SJSA1 (cell line): ENCODE measurements around the gene CAPN15. TPM values are rescaled to one million over a fixed set of nuclear protein-coding genes. Genes with fewer than 3 reads are reported as not detected.
"Not testable (repeated sequence)": the region's sequence is repeated elsewhere in the genome, so short reads cannot be mapped to it uniquely, and the experiment has no call there.

Experiments
- DNase-seq, 2 experiments: peaks; one replicate each; pipeline ENCODE4 v3.0.0-alpha.2; 2015 to 2020; ENCODE audit warnings: low spot score in 2 of 2, low read depth in 1 of 2
- H3K27ac ChIP-seq: fragments of 250-450 bp; sonication (Bioruptor Pico); 2 replicates; pipeline ENCODE4 v1.5.1; 2020; ENCODE audit warnings: mild to moderate bottlenecking, moderate library complexity
- H3K27me3 ChIP-seq: fragments of 250-450 bp; sonication (Bioruptor Pico); replicated peaks from 2 replicates; pipeline ENCODE4 v1.5.1; 2020; ENCODE audit warnings: mild to moderate bottlenecking, moderate library complexity
- H3K36me3 ChIP-seq: fragments of 250-450 bp; sonication (Bioruptor Pico); 2 replicates; pipeline ENCODE4 v1.5.1; 2020; ENCODE audit warnings: mild to moderate bottlenecking
- H3K4me1 ChIP-seq: fragments of 250-450 bp; sonication (Bioruptor Pico); replicated peaks from 2 replicates; pipeline ENCODE4 v1.6.1; 2021; ENCODE audit warnings: mild to moderate bottlenecking
- H3K4me3 ChIP-seq: fragments of 250-450 bp; sonication (Bioruptor Pico); 2 replicates; pipeline ENCODE4 v1.5.1; 2020; ENCODE audit warnings: mild to moderate bottlenecking
- H3K9me3 ChIP-seq: fragments of 250-450 bp; sonication (Bioruptor Pico); replicated peaks from 2 replicates; pipeline ENCODE4 v1.5.1; 2020; ENCODE audit warnings: mild to moderate bottlenecking
- total RNA-seq: library from RNA; depleted of rRNA; stranded (reverse); fragments of >200 nt; shearing (Covaris generic); gene quantifications from 2 replicates; pipeline ENCODE4 v1.2.3, GENCODE V29; 2014; rRNA removed

CAPN15 gene
- total RNA-seq, 1 experiment from 2014 or later: 46.1 TPM

DNA sequence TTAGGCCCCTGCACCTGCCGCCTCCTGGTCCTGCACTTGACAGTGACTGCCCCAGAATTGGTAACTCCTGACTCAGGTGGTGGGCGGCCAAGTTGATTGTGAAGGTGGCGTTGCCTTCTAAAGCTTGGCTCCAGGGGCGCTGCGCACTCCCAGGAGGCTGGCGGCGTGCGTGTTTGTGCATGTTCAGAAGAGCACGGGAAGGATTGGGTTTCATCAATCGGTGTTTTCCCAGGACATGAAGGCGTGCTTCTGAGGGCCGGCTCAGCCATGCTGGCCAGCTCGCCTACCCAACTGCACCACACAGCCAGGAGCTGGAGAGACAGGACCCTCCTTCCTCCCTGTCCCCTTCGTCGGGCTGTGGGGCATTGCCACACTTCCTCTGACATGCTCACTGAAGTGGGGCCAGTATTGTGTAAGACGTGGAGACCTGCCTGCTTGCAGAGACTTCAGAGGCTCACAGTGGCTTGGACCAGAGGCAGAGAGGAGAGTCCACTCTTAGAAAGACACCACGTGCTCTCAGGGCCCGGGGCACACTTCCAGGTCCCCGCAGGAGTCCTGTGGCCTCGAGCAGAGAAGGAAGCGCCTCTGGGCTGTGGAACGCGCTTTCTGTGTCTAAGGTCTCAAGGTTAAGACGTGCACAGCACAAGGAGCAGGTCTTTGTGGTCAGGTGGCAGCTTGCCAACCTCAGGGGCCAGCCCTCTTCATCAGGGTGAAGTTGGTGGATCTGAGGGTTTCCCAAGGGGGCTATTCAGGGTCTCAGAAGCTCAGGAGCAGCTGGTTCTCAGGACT lies 65.2 kb downstream of the CAPN15 start:
- no peak overlapping the region for H3K27ac ChIP-seq
- no peak overlapping the region for H3K4me3 ChIP-seq
- H3K36me3 ChIP-seq: peaks cover 19% of the 10 kb centered on the region
- no peaks in the 10 kb centered on the region for H3K9me3 ChIP-seq
- H3K27me3 ChIP-seq: no peaks in the 10 kb centered on the region
- H3K4me1 ChIP-seq: peaks cover 17% of the 10 kb centered on the region
- DNase-seq: no peak

DNA sequence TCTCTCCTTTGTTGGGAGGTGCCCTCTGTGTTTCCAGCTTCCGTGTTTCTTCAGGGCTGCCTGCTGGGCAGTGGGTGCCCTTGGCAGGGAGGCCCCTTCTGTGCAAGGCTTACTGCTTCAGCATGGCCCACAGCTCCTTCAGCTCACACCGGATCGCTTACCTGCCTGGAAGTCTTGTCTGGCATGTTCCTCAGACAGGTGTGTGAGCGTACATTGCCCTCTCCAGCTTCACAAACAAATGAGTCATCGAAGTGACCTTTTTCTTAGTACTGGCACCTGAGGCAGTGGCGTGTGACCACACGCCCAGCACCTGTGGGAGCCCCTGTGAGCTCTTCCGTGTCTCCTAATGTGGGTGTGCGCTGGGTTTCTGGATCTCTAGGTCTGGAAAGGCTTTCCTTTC lies 65.9 kb downstream of the CAPN15 start:
- DNase-seq: no peak
- Histone ChIP-seq H3K4me3 (no peak overlapping the region), H3K9me3 (no peaks in the 10 kb centered on the region), H3K27ac (no peak overlapping the region), H3K36me3 (peaks cover 14% of the 10 kb centered on the region), H3K27me3 (no peaks in the 10 kb centered on the region), H3K4me1 (peaks cover 10% of the 10 kb centered on the region)

DNA sequence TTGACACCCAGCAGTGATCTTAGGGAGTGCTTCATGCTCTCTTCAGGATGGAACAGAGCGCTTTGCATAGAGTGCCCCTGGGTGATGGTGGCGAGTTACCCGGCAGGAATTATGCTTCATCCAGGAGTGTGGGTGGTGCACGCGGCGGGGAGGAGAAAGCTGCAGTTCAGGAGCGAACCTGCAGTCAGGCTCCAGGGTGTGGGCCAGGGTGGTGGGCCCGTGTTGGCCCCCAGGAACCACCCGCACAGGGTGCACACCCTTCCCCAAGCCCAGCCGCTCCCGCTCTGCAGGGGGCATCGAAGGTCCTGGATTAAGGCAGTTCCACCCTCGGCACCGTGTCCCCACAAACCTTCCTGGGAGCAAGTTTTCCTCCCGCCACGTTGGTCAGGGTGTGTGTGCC lies 66.3 kb downstream of the CAPN15 start:
- no peak overlapping the region for H3K27ac ChIP-seq
- peaks cover 13% of the 10 kb centered on the region for H3K36me3 ChIP-seq
- H3K27me3 ChIP-seq: no peaks in the 10 kb centered on the region
- no peaks in the 10 kb centered on the region for H3K9me3 ChIP-seq
- no peak overlapping the region for H3K4me3 ChIP-seq
- DNase-seq: no peak
- H3K4me1 ChIP-seq: peaks cover 9% of the 10 kb centered on the region

DNA sequence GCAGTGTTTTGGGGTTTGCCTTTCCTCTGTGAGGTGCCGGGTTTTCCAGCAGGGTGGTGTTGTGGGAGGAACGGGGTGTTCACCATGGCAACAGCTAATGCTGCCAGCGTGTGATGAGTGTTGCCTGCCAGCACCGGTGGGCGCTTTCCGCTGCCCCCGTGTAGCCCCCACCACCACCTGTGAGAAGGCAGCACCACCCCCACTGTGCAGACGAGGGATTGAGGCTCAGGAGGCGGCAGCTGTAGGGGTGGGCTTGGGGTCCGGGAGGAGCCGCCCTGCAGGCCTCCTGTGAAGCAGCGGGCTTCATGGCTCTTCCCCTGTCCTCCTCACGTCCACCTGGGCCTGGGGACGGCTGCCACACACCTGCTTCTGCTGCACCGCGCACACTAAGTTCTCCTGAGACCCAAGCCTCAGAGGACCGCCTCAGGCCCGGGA lies 67.6 kb downstream of the CAPN15 start:
- Histone ChIP-seq H3K9me3 (no peaks in the 10 kb centered on the region), H3K4me3 (no peak overlapping the region), H3K4me1 (peaks cover 9% of the 10 kb centered on the region), H3K27me3 (no peaks in the 10 kb centered on the region), H3K36me3 (peaks cover 8% of the 10 kb centered on the region), H3K27ac (no peak overlapping the region)
- DNase-seq: no peak

DNA sequence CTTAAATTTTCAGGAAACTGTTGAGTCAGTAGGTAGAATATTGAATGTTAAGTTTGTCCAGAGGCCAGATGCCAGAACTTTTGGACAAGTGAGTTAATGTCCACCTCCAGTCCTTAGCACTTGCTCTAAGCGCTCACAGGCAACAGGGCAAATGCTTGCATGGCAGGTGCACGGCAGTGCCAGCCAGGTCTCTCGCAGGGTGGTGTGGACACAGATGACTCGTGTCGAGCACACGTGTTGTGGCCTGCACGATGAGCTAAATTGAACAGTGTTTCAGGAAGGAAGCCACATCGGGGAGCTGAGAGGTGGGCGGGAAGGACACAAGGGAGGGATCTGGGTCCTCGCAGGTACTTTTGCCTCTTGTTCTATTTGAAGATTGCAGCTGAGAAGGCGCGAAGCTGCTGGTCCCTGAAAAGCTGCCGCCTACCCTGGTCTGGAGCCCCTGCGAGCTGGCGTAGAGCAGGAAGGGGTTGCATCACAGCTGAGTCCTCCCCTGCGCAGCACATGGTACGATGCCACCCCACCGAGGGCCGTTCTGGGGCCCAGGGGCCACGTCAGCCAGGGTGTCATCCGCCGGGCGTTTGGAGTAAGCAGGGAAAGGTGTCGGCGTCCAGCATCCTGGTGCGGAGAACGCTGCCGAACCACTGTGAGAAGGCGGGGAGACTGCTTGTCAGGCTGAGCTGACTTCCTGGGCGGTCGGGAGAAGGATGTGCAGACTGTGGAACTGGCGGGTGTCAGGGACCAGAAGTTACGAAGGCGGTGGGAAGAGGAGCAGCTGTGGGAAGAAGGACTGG lies 68.6 kb downstream of the CAPN15 start:
- Histone ChIP-seq H3K4me3 (no peak overlapping the region), H3K27me3 (no peaks in the 10 kb centered on the region), H3K9me3 (no peaks in the 10 kb centered on the region), H3K27ac (no peak overlapping the region), H3K4me1 (peaks cover 2% of the 10 kb centered on the region), H3K36me3 (peaks cover 5% of the 10 kb centered on the region; the same call in 1 of the 2 replicates)
- DNase-seq: no peak

DNA sequence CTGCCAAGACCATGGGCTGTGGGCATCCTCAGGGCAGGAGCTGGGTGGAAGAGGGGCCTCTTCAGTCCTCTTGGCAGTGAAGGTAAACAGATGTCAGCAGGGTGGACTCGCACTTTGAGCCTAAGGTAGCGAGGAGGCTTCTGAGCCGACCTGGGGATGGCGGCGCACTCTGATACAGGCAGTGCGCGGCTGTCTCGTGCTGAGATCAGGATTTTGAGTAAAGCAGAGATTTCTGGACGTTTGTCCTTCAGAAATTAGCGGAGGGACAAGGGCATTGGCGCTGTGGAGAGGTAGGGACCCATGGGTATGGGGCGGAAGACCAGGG lies 69.2 kb downstream of the CAPN15 start:
- no peak for DNase-seq
- no peaks in the 10 kb centered on the region for H3K27me3 ChIP-seq
- H3K9me3 ChIP-seq: no peaks in the 10 kb centered on the region
- peaks cover 5% of the 10 kb centered on the region; the same call in 1 of the 2 replicates for H3K36me3 ChIP-seq
- H3K4me3 ChIP-seq: no peak overlapping the region
- H3K27ac ChIP-seq: no peak overlapping the region
- no peaks in the 10 kb centered on the region for H3K4me1 ChIP-seq

DNA sequence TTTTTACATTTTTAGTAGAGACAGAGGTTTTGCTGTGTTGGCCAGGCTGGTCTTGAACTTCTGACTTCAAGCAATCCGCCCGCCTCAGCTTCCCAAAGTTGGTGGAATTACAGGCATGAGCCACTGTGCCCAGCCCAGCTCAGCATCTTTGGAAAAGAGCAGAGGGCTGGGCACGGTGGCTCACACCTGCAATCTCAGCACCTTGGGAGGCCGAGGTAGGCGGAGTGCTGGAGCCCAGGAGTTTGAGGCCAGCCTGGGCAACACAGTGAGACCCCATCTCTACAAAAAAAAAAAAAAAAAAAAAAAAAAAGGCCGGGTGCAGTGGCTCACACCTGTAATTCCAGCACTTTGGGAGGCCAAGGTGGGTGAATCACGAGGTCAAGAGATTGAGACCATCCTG lies 70.1 kb downstream of the CAPN15 start:
- H3K27me3 ChIP-seq, H3K4me3 ChIP-seq, H3K9me3 ChIP-seq, H3K27ac ChIP-seq, H3K36me3 ChIP-seq, DNase-seq, H3K4me1 ChIP-seq: not testable (repeated sequence)

DNA sequence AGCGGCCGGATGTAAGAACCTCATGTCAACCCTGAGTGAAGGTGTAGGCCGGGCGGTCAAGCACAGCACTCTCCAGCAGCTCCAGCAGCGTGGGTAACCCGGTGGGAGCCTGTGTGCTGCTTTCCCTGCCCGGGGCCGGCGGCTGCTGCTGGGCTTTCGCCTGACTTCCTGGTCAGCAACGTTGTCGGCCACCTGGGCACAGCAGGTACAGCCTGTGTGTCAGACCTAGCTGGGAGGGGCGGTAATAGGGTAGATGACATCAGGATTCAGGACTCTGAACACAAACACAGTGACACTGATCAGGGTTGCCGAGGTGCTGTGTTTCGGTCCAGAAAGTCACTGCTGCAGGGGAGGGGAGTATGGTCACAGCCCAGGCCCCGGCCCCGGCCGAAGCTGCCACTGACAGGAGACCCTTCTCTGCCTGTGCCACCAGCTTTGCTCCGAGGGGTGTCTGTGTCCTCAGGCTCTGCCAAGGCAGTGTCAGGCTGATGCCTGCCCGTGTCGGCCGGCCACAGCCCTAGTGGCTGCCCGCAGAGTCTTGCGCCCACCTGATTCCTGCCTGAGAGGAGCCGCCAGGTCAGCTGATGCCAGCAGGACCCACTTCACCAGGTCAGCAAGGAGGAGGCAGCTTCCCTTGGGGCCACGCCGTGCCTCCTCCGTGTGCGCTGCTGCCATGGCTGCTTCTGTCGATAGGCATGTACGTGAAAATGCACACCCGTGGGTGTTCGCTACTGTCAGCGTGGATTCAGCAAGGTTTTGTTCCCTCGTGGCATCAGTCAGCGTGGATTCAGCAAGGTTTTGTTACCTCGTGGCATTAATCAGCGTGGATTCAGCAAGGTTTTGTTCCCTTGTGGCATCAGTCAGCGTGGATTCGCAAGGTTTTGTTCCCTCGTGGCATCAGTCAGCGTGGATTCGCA lies 71.6 kb downstream of the CAPN15 start:
- peaks cover 5% of the 10 kb centered on the region; the same call in 1 of the 2 replicates for H3K36me3 ChIP-seq
- no peak for DNase-seq
- no peaks in the 10 kb centered on the region for H3K9me3 ChIP-seq
- H3K4me1 ChIP-seq: no peaks in the 10 kb centered on the region
- H3K4me3 ChIP-seq: no peak overlapping the region
- no peaks in the 10 kb centered on the region for H3K27me3 ChIP-seq
- H3K27ac ChIP-seq: no peak overlapping the region

DNA sequence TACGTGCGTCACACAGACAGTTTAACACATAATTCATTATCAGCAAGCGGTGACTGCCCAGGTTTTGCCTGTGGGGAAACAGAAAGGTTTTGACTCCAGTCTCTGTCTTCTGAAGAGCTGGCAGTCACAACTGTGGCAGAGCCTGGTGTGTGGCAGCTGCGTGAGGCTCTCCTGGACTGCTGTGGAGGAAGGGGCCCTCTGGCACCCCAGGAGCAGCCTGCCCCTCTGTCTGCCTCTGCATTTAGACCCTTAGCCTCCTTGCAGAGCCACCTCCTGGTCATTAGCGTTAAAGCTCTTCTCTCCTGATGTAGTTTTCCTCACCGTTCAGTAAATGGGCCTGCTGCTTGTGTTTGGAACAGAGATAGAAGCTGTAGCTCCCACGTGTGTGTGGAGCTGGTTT lies 73.3 kb downstream of the CAPN15 start:
- H3K36me3 ChIP-seq: peaks cover 5% of the 10 kb centered on the region; the same call in 1 of the 2 replicates
- H3K27me3 ChIP-seq: no peaks in the 10 kb centered on the region
- H3K27ac ChIP-seq: no peak overlapping the region
- no peak overlapping the region for H3K4me3 ChIP-seq
- no peaks in the 10 kb centered on the region for H3K4me1 ChIP-seq
- no peak for DNase-seq
- no peaks in the 10 kb centered on the region for H3K9me3 ChIP-seq

DNA sequence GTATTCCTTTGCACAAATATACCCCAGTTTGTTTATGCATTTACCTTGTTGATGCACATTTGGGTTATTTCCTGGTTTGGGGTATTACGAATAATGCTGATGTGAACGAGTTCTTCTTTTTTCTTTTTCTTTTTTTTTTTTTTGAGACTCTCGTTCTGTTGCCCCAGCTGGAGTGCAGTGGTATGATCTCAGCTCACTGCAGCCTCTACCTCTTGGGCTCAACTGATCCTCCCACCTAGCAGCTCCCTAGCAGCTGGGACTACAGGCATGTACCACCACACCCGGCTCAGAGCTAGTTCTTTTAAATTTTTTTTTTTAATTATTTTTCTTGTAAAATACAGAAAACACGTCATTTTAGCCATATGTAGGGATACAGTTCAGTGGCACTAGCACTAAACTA lies 76.4 kb downstream of the CAPN15 start:
- Histone ChIP-seq H3K27ac (no peak overlapping the region), H3K9me3 (no peaks in the 10 kb centered on the region), H3K27me3 (no peaks in the 10 kb centered on the region), H3K4me1 (no peaks in the 10 kb centered on the region), H3K36me3 (peaks cover 2% of the 10 kb centered on the region; the same call in 1 of the 2 replicates), H3K4me3 (no peak overlapping the region)
- DNase-seq: no peak

Other genes starting within 250 kb of the CAPN15 start
- not detected in 2 replicates for gene ARHGDIG, start 247.1 kb upstream of the CAPN15 start, total RNA-seq
- not detected in 2 replicates for gene PDIA2, start 244.5 kb upstream of the CAPN15 start, total RNA-seq
- gene AXIN1, start 175.0 kb upstream of the CAPN15 start, total RNA-seq: 18.5 and 26.4 TPM in 2 replicates
- 150 and 154 TPM in 2 replicates for gene MRPL28, start 157.2 kb upstream of the CAPN15 start, total RNA-seq
- 34.9 and 39.7 TPM in 2 replicates for gene PGAP6, start 145.7 kb upstream of the CAPN15 start, total RNA-seq
- gene NME4, start 130.5 kb upstream of the CAPN15 start, total RNA-seq: 62.7 and 82.9 TPM in 2 replicates
- 0.69 and 5.8 TPM in 2 replicates for gene DECR2, start 125.8 kb upstream of the CAPN15 start, total RNA-seq
- gene RAB11FIP3, start 102.1 kb upstream of the CAPN15 start, total RNA-seq: 21.1 and 23.6 TPM in 2 replicates
- not detected in 2 replicates for gene PRR35, start 32.7 kb downstream of the CAPN15 start, total RNA-seq
- gene NHLRC4, start 39.3 kb downstream of the CAPN15 start, total RNA-seq: 0.37 TPM in 1 of 2 replicates, not detected in the other
- gene PIGQ, start 42.3 kb downstream of the CAPN15 start, total RNA-seq: 19.6 and 33.8 TPM in 2 replicates
- gene RAB40C, start 62.4 kb downstream of the CAPN15 start, total RNA-seq: 10.2 and 17.8 TPM in 2 replicates
- 0.39 and 0.41 TPM in 2 replicates for gene WFIKKN1, start 103.3 kb downstream of the CAPN15 start, total RNA-seq
- gene METTL26, start 108.6 kb downstream of the CAPN15 start, total RNA-seq: 73.1 and 86.6 TPM in 2 replicates
- 3.0 TPM in 1 of 2 replicates, not detected in the other for gene MCRIP2, start 114.1 kb downstream of the CAPN15 start, total RNA-seq
- 12.1 and 31.9 TPM in 2 replicates for gene WDR90, start 121.7 kb downstream of the CAPN15 start, total RNA-seq
- 51.2 and 64.3 TPM in 2 replicates for gene RHOT2, start 140.4 kb downstream of the CAPN15 start, total RNA-seq
- 1.1 and 13.1 TPM in 2 replicates for gene RHBDL1, start 148.0 kb downstream of the CAPN15 start, total RNA-seq
- 150 and 253 TPM in 2 replicates for gene STUB1, start 152.7 kb downstream of the CAPN15 start, total RNA-seq
- gene JMJD8, start 156.6 kb downstream of the CAPN15 start, total RNA-seq: 13.9 and 25.7 TPM in 2 replicates
- gene WDR24, start 162.7 kb downstream of the CAPN15 start, total RNA-seq: 2.1 TPM in 2 replicates
- 0.13 TPM in 1 of 2 replicates, not detected in the other for gene FBXL16, start 178.1 kb downstream of the CAPN15 start, total RNA-seq
- 75.5 and 99.3 TPM in 2 replicates for gene METRN, start 187.4 kb downstream of the CAPN15 start, total RNA-seq
- 43.7 and 95.5 TPM in 2 replicates for gene ANTKMT, start 193.4 kb downstream of the CAPN15 start, total RNA-seq
- gene CCDC78, start 198.7 kb downstream of the CAPN15 start, total RNA-seq: 0.26 TPM in 1 of 2 replicates, not detected in the other
- gene HAGHL, start 199.4 kb downstream of the CAPN15 start, total RNA-seq: 7.8 and 16.6 TPM in 2 replicates
- 24.2 and 27.4 TPM in 2 replicates for gene CIAO3, start 213.3 kb downstream of the CAPN15 start, total RNA-seq
- not detected in 2 replicates for gene MSLN, start 233.0 kb downstream of the CAPN15 start, total RNA-seq